ENCODE results near the gene NEMP1.
"Not testable (repeated sequence)": the region's sequence is repeated elsewhere in the genome, so short reads cannot be mapped to it uniquely, and the experiment has no call there.

Gene NEMP1

DNA sequence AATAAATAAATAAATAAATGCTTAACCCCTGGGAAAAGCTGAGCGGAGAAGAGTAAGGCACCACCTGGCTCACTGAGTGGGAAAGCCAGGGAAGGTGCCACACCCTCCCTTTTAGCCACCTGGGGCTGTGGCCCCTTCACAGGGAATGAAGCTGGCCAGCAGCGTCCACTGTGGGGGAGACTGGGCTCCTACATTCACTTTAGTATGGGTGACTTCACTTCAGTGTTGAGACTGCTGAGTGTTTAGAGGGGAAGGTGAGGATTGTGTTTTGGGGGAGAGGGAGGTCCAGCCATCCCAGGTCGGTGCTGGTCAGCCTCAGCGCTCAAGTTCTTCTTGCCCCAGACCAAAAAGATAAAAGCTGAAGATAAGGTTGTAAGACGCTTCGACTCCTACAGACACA is 11.9 kb upstream of the NEMP1 start:
- no peak for DNase-seq

- DNase-seq: peak; percentile 19 to 69
Measured at GRCh38 chr12:57089271-57090245, 11.0 kb upstream of the NEMP1 start.

DNA sequence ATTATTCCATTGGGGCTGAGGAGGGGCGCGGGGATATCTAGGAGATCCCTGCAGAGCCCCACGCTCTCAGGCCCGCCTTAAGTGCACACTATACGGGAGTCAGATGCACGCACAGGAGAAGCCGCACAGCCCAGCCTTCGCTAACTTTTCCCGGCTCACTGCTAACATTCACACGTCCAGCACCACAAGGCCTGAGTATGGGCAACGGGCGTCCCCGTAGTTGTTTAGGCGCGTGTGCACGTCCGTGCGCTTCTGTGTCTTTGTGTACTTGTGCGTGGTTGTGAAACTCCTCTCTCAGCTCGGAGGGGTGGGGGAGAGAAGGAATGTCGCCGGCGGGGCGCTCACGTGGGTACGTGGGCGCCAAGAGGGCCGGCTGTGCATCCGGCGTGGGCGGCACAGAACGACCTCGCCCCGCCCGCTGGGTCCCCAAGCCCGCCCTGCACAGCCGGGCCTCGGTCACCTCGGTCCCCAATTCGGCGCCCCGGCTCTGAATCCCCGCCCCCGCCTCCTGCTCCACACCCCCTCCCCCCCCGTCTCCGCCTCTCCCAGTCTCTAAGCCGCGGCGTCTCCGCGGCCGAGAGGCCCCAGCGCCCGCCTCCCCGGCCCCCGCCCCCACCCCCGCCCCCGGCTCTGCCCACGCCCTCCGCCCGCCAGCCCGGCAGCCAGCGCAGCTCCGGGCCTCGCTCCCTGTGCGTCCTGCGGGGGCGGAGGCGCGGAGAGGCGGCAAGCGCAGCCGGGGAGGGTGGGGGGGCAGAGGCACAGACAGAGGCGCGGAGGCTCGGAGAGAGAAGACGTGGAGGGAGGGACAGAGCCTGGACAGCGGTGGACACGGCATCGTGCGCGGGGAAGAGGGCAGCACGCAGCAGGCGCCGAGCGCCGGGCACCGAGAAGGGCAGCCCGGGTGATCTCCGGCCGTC is 10.0 kb upstream of the NEMP1 start, which contains the start of gene NAB2:
TSS of gene NAB2 (plus strand) at position 761 of the 917 bp plus-strand sequence. CDS start 158 bp downstream, outside the sequence.
- DNase-seq: peak; percentile 74 to 96

- peak in 1 of 2 experiments; percentile 77 for DNase-seq
Measured at GRCh38 chr12:57087691-57088353, 9.2 kb upstream of the NEMP1 start.

GRCh38 chr12:57087010-57087690 is 8.6 kb upstream of the NEMP1 start:
- DNase-seq: peak; percentile 43 to 63

GRCh38 chr12:57086493-57087009 is 8.0 kb upstream of the NEMP1 start:
- DNase-seq: peak; percentile 43 to 66

GRCh38 chr12:57085999-57086492 is 7.5 kb upstream of the NEMP1 start:
- DNase-seq: peak in 1 of 2 experiments; percentile 8

DNA sequence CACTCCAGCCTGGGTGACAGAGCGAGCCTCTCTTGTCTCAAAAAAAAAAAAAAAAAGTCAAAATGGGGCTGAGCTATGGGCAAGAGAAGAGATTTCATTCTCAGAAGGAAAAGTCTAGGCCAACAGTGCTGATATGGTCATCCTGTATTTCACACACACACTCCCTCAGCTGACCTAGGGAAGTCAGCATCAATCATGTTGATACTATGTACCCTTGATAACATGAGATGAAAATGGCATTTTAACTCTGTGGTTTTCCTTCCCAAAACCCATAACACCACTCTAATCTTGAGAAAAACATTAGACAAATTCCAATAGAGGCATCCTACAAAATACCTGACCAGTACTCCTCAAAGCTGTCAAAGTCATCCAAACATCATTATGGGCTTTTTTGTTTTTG is 2.3 kb upstream of the NEMP1 start:
- DNase-seq: no peak

GRCh38 chr12:57079821-57080220 is 1.2 kb upstream of the NEMP1 start:
- DNase-seq: no peak

DNA sequence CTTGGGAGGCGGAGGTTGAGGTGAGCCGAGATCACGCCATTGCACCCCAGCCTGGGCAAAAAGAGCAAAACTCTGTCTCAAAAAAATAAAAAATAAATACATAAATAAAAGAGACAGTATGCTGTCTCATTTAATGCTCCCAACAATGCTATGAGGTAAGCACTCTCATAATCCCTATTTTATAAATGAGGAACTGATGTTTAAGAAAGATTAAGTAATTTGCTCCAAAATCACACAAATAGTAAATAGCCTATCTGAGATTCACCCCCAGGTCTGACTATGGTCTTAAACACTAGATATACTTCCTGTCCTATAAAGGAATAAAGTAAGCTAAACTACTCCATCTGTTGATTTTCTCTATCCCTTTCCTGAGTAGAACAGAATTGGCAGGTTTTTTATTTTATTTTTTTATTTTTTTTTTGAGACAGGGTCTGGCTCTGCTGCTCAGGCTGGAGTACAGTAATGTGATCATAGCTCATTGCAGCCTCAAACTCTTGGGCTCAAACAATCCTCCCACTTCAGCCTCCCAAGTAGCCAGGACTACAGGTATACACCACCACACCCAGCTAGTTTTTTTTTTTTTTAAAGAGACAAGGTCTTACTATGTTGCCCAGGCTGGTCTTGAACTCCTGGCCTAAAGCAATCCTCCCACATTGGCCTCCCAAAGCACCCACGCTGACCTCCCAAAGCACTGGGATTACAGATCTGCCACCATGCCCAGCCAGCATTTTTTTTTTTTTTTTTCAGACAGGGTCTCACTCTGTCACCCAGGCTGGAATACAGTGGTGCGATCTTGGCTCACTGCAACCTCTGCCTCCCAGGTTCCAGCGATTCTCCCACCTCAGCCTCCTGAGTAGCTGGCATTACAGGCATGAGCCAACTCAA is 4.8 kb downstream of the NEMP1 start:
- not testable (repeated sequence) for DNase-seq

DNA sequence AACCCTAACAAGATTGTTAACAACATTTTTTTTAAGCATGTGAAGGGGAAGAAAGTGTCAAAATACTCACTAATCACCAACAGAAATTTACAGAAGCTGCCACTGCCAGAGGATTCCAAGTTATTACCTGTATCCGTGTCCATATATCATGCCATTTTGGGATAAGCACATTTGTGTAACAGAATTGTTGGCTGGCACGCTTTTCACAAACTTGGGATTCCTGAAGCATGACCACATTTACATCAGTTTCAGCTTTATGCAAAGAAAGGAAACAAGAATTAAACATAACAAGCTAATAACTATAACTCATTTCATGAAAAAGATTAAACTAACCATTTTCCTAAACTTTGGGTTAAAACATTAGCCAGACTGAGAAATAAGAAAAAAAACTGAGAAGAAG is 5.9 kb downstream of the NEMP1 start:
- peak; percentile 30 to 45 for DNase-seq

DNA sequence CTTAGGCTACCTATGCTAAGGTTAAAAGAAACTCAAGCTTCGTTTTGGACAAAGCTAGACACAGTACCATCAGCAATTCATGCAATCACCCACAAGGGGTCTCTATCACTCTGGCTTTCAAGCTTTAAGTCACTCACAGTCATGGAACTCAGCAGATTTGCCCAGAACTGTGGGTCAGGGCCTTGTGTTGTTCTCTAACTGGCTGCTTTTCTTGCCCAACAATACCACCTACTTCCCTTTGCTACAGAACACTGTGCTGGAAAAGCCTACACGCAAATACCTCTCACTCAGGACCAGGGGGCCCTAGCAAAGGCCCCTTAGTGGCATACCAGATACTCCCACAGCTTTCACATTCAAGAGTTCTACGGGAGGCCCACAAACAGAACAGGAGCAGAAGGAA is 9.1 kb downstream of the NEMP1 start:
- peak; percentile 52 to 86 for DNase-seq

GRCh38 chr12:57066245-57066644 is 12.3 kb downstream of the NEMP1 start:
- no peak for DNase-seq

DNA sequence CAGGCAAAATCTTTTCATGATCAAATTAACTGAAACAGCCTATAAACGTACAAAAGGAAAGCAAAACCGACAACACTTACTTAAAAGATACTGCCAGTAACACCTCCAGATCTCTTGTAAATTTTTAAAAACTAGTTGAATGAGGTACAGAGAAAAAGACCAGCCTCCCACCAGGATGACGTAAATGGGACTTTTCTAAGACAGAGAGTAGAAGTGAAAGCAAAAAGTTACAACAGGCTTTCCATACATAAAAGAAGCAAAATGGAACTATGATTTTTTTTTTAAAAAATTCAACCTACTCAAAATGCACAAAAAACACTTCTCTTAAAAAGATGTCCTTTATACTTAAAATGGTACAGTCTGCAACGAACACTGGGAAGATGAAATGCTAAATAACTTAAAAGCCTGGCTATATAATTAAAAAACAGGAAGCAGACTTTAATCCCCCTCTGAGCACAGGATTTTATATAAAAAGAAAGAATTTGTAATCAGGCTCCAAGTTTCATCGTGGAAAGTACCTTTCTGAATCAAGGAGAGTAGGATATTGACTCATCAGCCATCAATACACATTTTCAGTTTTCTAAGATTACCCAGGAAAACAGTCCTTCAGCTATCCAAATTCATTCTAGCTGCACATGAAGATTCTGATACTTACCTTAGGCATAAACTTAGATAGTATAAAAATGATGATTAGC is 14.5 kb downstream of the NEMP1 start:
- no peak for DNase-seq

DNA sequence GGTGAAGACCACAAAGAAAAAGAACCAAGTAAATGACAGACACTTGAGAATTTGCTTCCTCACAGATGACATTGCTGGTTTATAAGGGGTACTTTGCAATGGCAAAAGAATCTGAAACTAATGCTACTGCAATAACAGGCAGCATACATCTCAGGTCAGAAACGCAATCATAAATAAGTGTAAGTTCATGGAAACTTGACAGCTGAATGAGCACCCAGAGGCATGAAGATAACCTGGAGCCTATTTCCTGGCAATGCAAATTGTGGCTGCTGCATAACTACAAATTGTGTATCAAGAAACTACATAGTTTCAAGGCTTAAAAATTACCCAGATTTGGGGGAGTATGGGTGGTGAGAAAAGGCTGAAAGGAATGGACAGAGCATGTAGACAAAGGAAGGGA is 20.1 kb downstream of the NEMP1 start:
- no peak for DNase-seq

- no peak for DNase-seq
Measured at GRCh38 chr12:57057067-57057751, 21.4 kb downstream of the NEMP1 start.

DNA sequence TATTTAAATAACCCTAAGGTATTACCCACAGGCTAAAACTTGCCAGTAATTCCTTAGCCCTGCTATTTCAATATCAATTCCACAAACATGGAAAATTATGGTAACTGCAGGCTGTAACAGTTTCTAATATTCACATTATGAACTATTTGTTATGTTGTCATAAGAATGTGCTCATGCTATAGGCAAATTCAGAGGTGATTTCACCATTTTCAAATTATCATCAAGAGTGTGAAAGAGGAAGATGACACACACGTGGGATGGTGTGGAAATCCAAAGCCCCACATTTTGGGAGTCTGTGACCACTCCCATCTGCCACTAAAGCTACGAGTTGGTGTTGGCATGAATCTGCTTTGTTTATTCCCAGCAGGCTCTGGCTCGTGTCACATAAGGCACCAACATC is 22.8 kb downstream of the NEMP1 start:
- DNase-seq: no peak

DNA sequence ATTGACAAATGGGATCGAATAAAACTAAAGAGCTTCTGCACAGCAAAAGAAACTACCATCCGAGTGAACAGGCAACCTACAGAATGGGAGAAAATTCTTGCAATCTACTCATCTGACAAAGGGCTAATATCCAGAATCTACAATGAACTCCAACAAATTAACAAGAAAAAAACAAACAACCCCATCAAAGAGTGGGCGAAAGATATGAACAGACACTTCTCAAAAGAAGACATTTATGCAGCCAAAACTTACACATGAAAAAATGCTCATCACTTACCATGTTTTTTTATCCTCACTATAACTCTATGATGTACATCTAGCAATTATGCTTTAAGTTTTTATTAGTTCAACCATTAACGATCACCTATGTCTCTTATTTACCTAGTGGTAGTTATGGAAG is 24.7 kb downstream of the NEMP1 start:
- not testable (repeated sequence) for DNase-seq

DNA sequence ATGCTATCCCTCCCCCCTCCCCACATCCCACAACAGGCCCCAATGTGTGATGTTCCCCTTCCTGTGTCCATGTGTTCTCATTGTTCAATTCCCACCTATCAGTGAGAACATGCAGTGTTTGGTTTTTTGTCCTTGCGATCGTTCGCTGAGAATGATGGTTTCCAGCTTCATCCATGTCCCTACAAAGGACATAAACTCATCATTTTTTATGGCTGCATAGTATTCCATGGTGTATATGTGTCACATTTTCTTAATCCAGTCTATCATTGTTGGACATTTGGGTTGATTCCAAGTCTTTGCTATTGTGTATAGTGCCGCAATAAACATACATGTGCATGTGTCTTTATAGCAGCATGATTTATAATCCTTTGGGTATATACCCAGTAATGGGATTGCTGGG is 25.4 kb downstream of the NEMP1 start:
- not testable (repeated sequence) for DNase-seq

Data from NCI-H526 (cell line).